Activated CD4-positive, alpha-beta memory T cell treated with anti-CD3 and anti-CD28 coated beads, Interleukin-2, amount 10 ng/mL, durations not matched to agents 7 days and 5 days (primary cell): ENCODE data around the gene CRABP2. TPM values are rescaled to one million over a fixed set of nuclear protein-coding genes. Genes with fewer than 3 reads are reported as not detected.

ENCODE experiments used
- CTCF ChIA-PET: fragments of 350-600 bp; sonication (Branson Sonifier 250); formaldehyde crosslinking; loops from one replicate; lab custom pipeline; 2021; ENCODE audit warnings: antibody characterized with exemption, inconsistent platforms; lab: Charles Lee
- POLR2A ChIA-PET: fragments of 350-600 bp; sonication (Branson Sonifier 250); formaldehyde crosslinking; loops from one replicate; lab custom pipeline; 2021; ENCODE audit warnings: antibody characterized with exemption; lab: Charles Lee
- DNase-seq: peaks from one replicate; pipeline ENCODE4 v3.0.0-alpha.2; 2020
- H3K27ac Mint-ChIP-seq: one replicate; pipeline ENCODE4 v1.8.0; 2021; ENCODE audit warnings: mild to moderate bottlenecking, mixed read lengths
- H3K27me3 Mint-ChIP-seq: one replicate; pipeline ENCODE4 v1.8.0; 2021; ENCODE audit warnings: mixed read lengths
- H3K36me3 Mint-ChIP-seq: one replicate; pipeline ENCODE4 v1.8.0; 2021; ENCODE audit warnings: low read depth, mixed read lengths
- H3K4me1 Mint-ChIP-seq: one replicate; pipeline ENCODE4 v1.8.0; 2021; ENCODE audit warnings: mixed read lengths
- H3K4me3 Mint-ChIP-seq: one replicate; pipeline ENCODE4 v1.8.0; 2021; ENCODE audit warnings: mild to moderate bottlenecking, mixed read lengths
- H3K9me3 Mint-ChIP-seq: one replicate; pipeline ENCODE4 v1.8.0; 2021; ENCODE audit warnings: mixed read lengths
- total RNA-seq, 2 experiments: library from RNA; stranded (reverse); gene quantifications; one replicate each; pipeline ENCODE4 v1.2.3, GENCODE V29; 2021

The CRABP2 gene
- total RNA-seq, 2 experiments from 2014 or later: 0.58 to 1.2 TPM

DNA sequence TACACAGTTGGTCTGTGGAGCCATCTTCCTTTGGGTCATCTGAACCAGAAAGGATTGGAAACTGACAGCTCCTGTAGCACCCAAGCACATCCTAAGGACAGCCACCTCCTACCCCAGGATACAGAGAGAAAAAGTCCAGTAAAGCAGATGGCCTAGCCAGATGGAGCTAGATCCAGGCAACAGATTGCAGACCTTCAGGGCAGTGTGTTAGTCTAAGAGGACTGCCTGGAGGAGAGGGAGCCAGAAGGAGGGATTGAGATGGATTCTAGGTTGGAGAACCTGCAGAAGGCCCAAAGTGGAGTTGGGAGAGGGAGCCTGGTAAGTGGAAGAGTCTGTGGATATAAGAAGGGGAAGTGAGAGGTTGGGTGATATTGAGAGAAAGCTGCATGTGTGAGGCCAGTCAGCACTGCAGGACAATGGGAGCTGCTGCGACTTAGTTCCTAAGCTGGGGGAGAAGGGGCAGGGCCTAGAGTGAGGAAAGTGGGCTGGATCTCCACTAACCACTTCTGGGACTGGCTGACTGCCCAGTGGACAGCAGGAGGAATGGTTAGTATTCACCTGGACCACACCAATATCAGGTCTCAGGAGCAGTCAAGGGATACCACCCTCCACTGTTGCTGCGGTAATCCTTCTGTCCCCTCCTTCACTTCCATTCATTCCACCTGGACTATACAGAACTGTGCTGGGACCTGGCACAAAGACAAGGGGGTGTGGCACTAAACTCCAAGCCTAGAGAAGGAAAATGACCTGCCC, 50.1 kb downstream of the CRABP2 start:
- H3K4me1 Mint-ChIP-seq: peaks cover 39% of the 10 kb centered on the region
- POLR2A ChIA-PET: interaction anchor here (0.8 to 1.3 kb wide), 2 partner anchors 11 to 28 kb away, joined by 3 to 4 read pairs; no protein-coding TSS in a partner anchor
- CTCF ChIA-PET: interaction anchor here (1.7 to 8.7 kb wide), 3 partner anchors 9 to 30 kb away, joined by 4 to 275 read pairs (median 139); partner anchors contain the start of genes HAPLN2 and NES
- H3K36me3 Mint-ChIP-seq: peaks cover 2% of the 10 kb centered on the region
- no peaks in the 10 kb centered on the region for H3K9me3 Mint-ChIP-seq
- no peak overlapping the region for H3K4me3 Mint-ChIP-seq
- peaks cover 59% of the 10 kb centered on the region for H3K27me3 Mint-ChIP-seq
- DNase-seq: no peak
- no peak overlapping the region for H3K27ac Mint-ChIP-seq

DNA sequence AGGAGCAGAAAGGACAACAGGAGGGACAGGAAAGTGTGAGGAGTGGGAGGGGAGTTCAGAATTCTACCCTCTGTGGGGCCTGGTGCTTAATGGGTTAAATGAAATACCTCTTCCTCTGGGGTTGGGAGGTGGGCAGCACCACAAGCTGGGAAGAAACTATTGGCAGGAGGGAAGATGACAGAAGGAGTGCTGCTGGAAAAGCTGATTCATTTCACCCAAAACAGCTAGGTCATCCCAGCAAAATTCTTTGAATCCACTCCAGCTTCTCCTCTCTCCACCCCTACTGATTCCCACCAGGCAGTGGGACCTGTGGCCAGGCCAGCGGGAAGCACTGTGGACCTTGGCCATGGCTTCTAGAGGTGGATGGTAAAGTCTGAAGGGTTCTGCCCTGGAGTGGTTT, 50.7 kb downstream of the CRABP2 start:
- CTCF ChIA-PET: interaction anchor here (8.6 to 8.7 kb wide), 2 partner anchors 25 to 29 kb away, joined by 139 to 275 read pairs; partner anchors contain the start of genes HAPLN2 and NES
- Mint-ChIP-seq H3K27me3 (peaks cover 63% of the 10 kb centered on the region), H3K4me3 (no peak overlapping the region), H3K27ac (no peak overlapping the region), H3K4me1 (peaks cover 34% of the 10 kb centered on the region), H3K36me3 (no peaks in the 10 kb centered on the region), H3K9me3 (no peaks in the 10 kb centered on the region)
- no peak for DNase-seq
- POLR2A ChIA-PET: interaction anchor here (1.3 kb wide), 1 partner anchor 11 kb away, joined by 4 read pairs; no protein-coding TSS in a partner anchor

DNA sequence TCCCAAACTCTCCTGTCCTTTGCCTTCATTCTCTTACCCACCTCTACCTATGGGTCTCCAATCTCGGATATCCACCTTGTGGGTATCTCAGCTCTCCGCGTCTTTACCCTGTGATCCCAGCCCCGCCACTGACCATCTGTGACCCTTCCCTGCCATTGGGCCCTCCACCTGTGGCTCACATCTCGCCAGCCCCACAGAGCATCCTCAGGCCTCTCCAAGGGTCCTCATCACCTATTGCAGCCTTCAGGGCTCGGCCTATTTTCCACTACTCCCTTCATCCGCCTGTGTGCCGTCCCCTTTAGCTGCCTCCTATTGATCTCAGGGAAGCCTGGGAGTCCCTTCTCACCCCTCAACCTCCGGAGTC, 52.4 kb downstream of the CRABP2 start:
- peaks cover 74% of the 10 kb centered on the region for H3K27me3 Mint-ChIP-seq
- H3K36me3 Mint-ChIP-seq: no peaks in the 10 kb centered on the region
- H3K4me3 Mint-ChIP-seq: no peak overlapping the region
- no peak for DNase-seq
- ChIA-PET POLR2A (interaction anchor here (1.3 kb wide), 1 partner anchor 9 kb away, joined by 3 read pairs; no protein-coding TSS in a partner anchor), CTCF (interaction anchor here (1.0 to 1.6 kb wide), 3 partner anchors 8 to 29 kb away, joined by 3 to 7 read pairs (median 3); no protein-coding TSS in a partner anchor)
- H3K9me3 Mint-ChIP-seq: no peaks in the 10 kb centered on the region
- H3K4me1 Mint-ChIP-seq: peaks cover 16% of the 10 kb centered on the region
- H3K27ac Mint-ChIP-seq: no peak overlapping the region

DNA sequence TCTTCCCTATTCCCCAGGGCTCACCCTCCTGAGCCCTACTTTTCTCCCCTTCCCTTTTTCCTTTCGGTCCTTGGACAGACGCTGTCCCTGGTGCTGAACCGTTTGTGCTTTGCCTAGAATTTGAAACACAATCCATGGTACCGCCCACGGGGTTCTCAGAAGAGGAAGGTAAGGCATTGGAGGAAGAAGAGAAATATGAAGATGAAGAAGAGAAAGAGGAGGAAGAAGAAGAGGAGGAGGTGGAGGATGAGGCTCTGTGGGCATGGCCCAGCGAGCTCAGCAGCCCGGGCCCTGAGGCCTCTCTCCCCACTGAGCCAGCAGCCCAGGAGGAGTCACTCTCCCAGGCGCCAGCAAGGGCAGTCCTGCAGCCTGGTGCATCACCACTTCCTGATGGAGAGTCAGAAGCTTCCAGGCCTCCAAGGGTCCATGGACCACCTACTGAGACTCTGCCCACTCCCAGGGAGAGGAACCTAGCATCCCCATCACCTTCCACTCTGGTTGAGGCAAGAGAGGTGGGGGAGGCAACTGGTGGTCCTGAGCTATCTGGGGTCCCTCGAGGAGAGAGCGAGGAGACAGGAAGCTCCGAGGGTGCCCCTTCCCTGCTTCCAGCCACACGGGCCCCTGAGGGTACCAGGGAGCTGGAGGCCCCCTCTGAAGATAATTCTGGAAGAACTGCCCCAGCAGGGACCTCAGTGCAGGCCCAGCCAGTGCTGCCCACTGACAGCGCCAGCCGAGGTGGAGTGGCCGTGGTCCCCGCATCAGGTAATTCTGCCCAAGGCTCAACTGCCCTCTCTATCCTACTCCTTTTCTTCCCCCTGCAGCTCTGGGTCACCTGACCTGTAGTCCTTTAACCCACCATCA, 53.0 kb downstream of the CRABP2 start:
- Mint-ChIP-seq H3K36me3 (no peaks in the 10 kb centered on the region), H3K27ac (no peak overlapping the region), H3K4me1 (peaks cover 10% of the 10 kb centered on the region), H3K4me3 (no peak overlapping the region), H3K27me3 (peaks cover 75% of the 10 kb centered on the region), H3K9me3 (no peaks in the 10 kb centered on the region)
- peak; percentile 38 for DNase-seq
- CTCF ChIA-PET: interaction anchor here (1.0 to 1.6 kb wide), 3 partner anchors 9 to 28 kb away, joined by 3 to 7 read pairs (median 3); no protein-coding TSS in a partner anchor
- POLR2A ChIA-PET: interaction anchor here (1.3 kb wide), 2 partner anchors 8 to 9 kb away, joined by 3 read pairs; no protein-coding TSS in a partner anchor

Other genes starting within 250 kb of the CRABP2 start
- 10 to 100 TPM; 49.5 to 52.1 TPM for gene MEF2D, start 204.8 kb downstream of the CRABP2 start, total RNA-seq
- 10 to 100 TPM; 18.4 to 19.7 TPM for gene IQGAP3, start 133.0 kb downstream of the CRABP2 start, total RNA-seq
- gene TTC24, start 125.9 kb downstream of the CRABP2 start, total RNA-seq: under 1 TPM in 1 of 2 experiments, not detected in 1; 0.38 TPM
- 10 to 100 TPM; 45.3 to 46.1 TPM for gene NAXE, start 113.8 kb downstream of the CRABP2 start, total RNA-seq
- 10 to 100 TPM; 19.0 to 20.6 TPM for gene GPATCH4, start 104.1 kb downstream of the CRABP2 start, total RNA-seq
- not detected for gene HAPLN2, start 86.2 kb downstream of the CRABP2 start, total RNA-seq
- not detected for gene BCAN, start 63.5 kb downstream of the CRABP2 start, total RNA-seq
- not detected for gene NES, start 28.2 kb downstream of the CRABP2 start, total RNA-seq
- 10 to 100 TPM; 40.3 to 44.3 TPM for gene METTL25B, start 22.9 kb upstream of the CRABP2 start, total RNA-seq
- gene ISG20L2, start 23.2 kb upstream of the CRABP2 start, total RNA-seq: 10 to 100 TPM; 42.0 to 43.3 TPM
- gene MRPL24, start 35.5 kb upstream of the CRABP2 start, total RNA-seq: 10 to 100 TPM; 40.3 to 43.8 TPM
- gene HDGF, start 46.1 kb upstream of the CRABP2 start, total RNA-seq: 100 to 1,000 TPM; 222 to 229 TPM
- 10 to 100 TPM; 61.6 to 74.1 TPM for gene PRCC, start 62.0 kb upstream of the CRABP2 start, total RNA-seq
- gene SH2D2A, start 111.3 kb upstream of the CRABP2 start, total RNA-seq: 100 to 1,000 TPM; 192 to 193 TPM
- under 1 TPM; 0.08 to 0.13 TPM for gene INSRR, start 153.5 kb upstream of the CRABP2 start, total RNA-seq
- gene NTRK1, start 155.3 kb upstream of the CRABP2 start, total RNA-seq: 1 to 10 TPM; 1.6 to 1.8 TPM
- gene PEAR1, start 188.1 kb upstream of the CRABP2 start, total RNA-seq: under 1 TPM in 1 of 2 experiments, not detected in 1; 0.05 TPM
- gene LRRC71, start 215.0 kb upstream of the CRABP2 start, total RNA-seq: not detected